ENCODE data around the gene LYPD8.
"Not testable (repeated sequence)": the region's sequence is repeated elsewhere in the genome, so short reads cannot be mapped to it uniquely, and the experiment has no call there.

The LYPD8 gene

GRCh38 chr1:248789337-248789736 lies 33.8 kb upstream of the LYPD8 start:
- not testable (repeated sequence) for H3K9ac ChIP-seq (ENCODE audit: low read depth, low read length); H3K27ac ChIP-seq (ENCODE audit: low read depth, low read length); H3K4me1 ChIP-seq (ENCODE audit: control insufficient read depth, insufficient read depth, low read length); H3K4me3 ChIP-seq (ENCODE audit: low read depth, low read length); H3K36me3 ChIP-seq (ENCODE audit: control insufficient read depth, insufficient read depth, low read length); H3K27me3 ChIP-seq (ENCODE audit: control insufficient read depth, insufficient read depth, low read length)
- peaks cover 86% of the 10 kb centered on the region for H3K9me3 ChIP-seq (ENCODE audit: control insufficient read depth, insufficient read depth, low read length)

GRCh38 chr1:248788327-248788726 lies 32.8 kb upstream of the LYPD8 start:
- Histone ChIP-seq H3K4me1 (ENCODE audit: control insufficient read depth, insufficient read depth, low read length) (no peaks in the 10 kb centered on the region), H3K27ac (ENCODE audit: low read depth, low read length) (no peak overlapping the region), H3K27me3 (ENCODE audit: control insufficient read depth, insufficient read depth, low read length) (no peaks in the 10 kb centered on the region)

GRCh38 chr1:248787430-248787829 lies 31.9 kb upstream of the LYPD8 start:
- Histone ChIP-seq H3K27me3 (ENCODE audit: control insufficient read depth, insufficient read depth, low read length) (no peaks in the 10 kb centered on the region), H3K27ac (ENCODE audit: low read depth, low read length) (no peak overlapping the region), H3K4me1 (ENCODE audit: control insufficient read depth, insufficient read depth, low read length) (no peaks in the 10 kb centered on the region), H3K4me3 (ENCODE audit: low read depth, low read length) (no peak overlapping the region), H3K9ac (ENCODE audit: low read depth, low read length) (no peak overlapping the region), H3K36me3 (ENCODE audit: control insufficient read depth, insufficient read depth, low read length) (no peaks in the 10 kb centered on the region), H3K9me3 (ENCODE audit: control insufficient read depth, insufficient read depth, low read length) (peaks cover 86% of the 10 kb centered on the region)

More at GRCh38 chr1:248788327-248788726, 32.8 kb upstream of the LYPD8 start:
- no peak overlapping the region for H3K9ac ChIP-seq (ENCODE audit: low read depth, low read length)
- no peaks in the 10 kb centered on the region for H3K36me3 ChIP-seq (ENCODE audit: control insufficient read depth, insufficient read depth, low read length)
- H3K9me3 ChIP-seq (ENCODE audit: control insufficient read depth, insufficient read depth, low read length): peaks cover 86% of the 10 kb centered on the region
- H3K4me3 ChIP-seq (ENCODE audit: low read depth, low read length): no peak overlapping the region

- H3K27me3 ChIP-seq (ENCODE audit: control insufficient read depth, insufficient read depth, low read length): no peaks in the 10 kb centered on the region
- H3K4me1 ChIP-seq (ENCODE audit: control insufficient read depth, insufficient read depth, low read length): no peaks in the 10 kb centered on the region
- H3K9ac ChIP-seq (ENCODE audit: low read depth, low read length): no peak overlapping the region
- H3K4me3 ChIP-seq (ENCODE audit: low read depth, low read length): no peak overlapping the region
- H3K27ac ChIP-seq (ENCODE audit: low read depth, low read length): no peak overlapping the region
- peaks cover 88% of the 10 kb centered on the region for H3K9me3 ChIP-seq (ENCODE audit: control insufficient read depth, insufficient read depth, low read length)
- H3K36me3 ChIP-seq (ENCODE audit: control insufficient read depth, insufficient read depth, low read length): no peaks in the 10 kb centered on the region
Measured at GRCh38 chr1:248786156-248786555, 30.6 kb upstream of the LYPD8 start.

GRCh38 chr1:248783367-248783766 lies 27.8 kb upstream of the LYPD8 start:
- Histone ChIP-seq H3K4me3 (ENCODE audit: low read depth, low read length) (no peak overlapping the region), H3K9me3 (ENCODE audit: control insufficient read depth, insufficient read depth, low read length) (peaks cover 95% of the 10 kb centered on the region), H3K27me3 (ENCODE audit: control insufficient read depth, insufficient read depth, low read length) (no peaks in the 10 kb centered on the region), H3K9ac (ENCODE audit: low read depth, low read length) (no peak overlapping the region), H3K4me1 (ENCODE audit: control insufficient read depth, insufficient read depth, low read length) (no peaks in the 10 kb centered on the region), H3K27ac (ENCODE audit: low read depth, low read length) (no peak overlapping the region), H3K36me3 (ENCODE audit: control insufficient read depth, insufficient read depth, low read length) (no peaks in the 10 kb centered on the region)

GRCh38 chr1:248782416-248783141 lies 27.0 kb upstream of the LYPD8 start:
- Histone ChIP-seq H3K27ac (ENCODE audit: low read depth, low read length) (no peak overlapping the region), H3K4me1 (ENCODE audit: control insufficient read depth, insufficient read depth, low read length) (no peaks in the 10 kb centered on the region), H3K9ac (ENCODE audit: low read depth, low read length) (no peak overlapping the region), H3K4me3 (ENCODE audit: low read depth, low read length) (no peak overlapping the region), H3K9me3 (ENCODE audit: control insufficient read depth, insufficient read depth, low read length) (peaks cover 95% of the 10 kb centered on the region), H3K27me3 (ENCODE audit: control insufficient read depth, insufficient read depth, low read length) (no peaks in the 10 kb centered on the region), H3K36me3 (ENCODE audit: control insufficient read depth, insufficient read depth, low read length) (no peaks in the 10 kb centered on the region)

GRCh38 chr1:248779350-248779749 lies 23.8 kb upstream of the LYPD8 start:
- H3K36me3 ChIP-seq (ENCODE audit: control insufficient read depth, insufficient read depth, low read length): no peaks in the 10 kb centered on the region
- H3K9me3 ChIP-seq (ENCODE audit: control insufficient read depth, insufficient read depth, low read length): peaks cover 95% of the 10 kb centered on the region
- H3K27me3 ChIP-seq (ENCODE audit: control insufficient read depth, insufficient read depth, low read length): no peaks in the 10 kb centered on the region
- no peak overlapping the region for H3K9ac ChIP-seq (ENCODE audit: low read depth, low read length)
- H3K4me3 ChIP-seq (ENCODE audit: low read depth, low read length): no peak overlapping the region
- H3K27ac ChIP-seq (ENCODE audit: low read depth, low read length): no peak overlapping the region
- H3K4me1 ChIP-seq (ENCODE audit: control insufficient read depth, insufficient read depth, low read length): no peaks in the 10 kb centered on the region

- no peak overlapping the region for H3K4me3 ChIP-seq (ENCODE audit: low read depth, low read length)
- no peaks in the 10 kb centered on the region for H3K27me3 ChIP-seq (ENCODE audit: control insufficient read depth, insufficient read depth, low read length)
- H3K9ac ChIP-seq (ENCODE audit: low read depth, low read length): no peak overlapping the region
- no peaks in the 10 kb centered on the region for H3K36me3 ChIP-seq (ENCODE audit: control insufficient read depth, insufficient read depth, low read length)
- no peaks in the 10 kb centered on the region for H3K4me1 ChIP-seq (ENCODE audit: control insufficient read depth, insufficient read depth, low read length)
- H3K9me3 ChIP-seq (ENCODE audit: control insufficient read depth, insufficient read depth, low read length): peaks cover 94% of the 10 kb centered on the region
- no peak overlapping the region for H3K27ac ChIP-seq (ENCODE audit: low read depth, low read length)
Measured at GRCh38 chr1:248778906-248779305, 23.3 kb upstream of the LYPD8 start.

- Histone ChIP-seq H3K27ac (ENCODE audit: low read depth, low read length) (no peak overlapping the region), H3K4me3 (ENCODE audit: low read depth, low read length) (no peak overlapping the region), H3K9ac (ENCODE audit: low read depth, low read length) (no peak overlapping the region), H3K4me1 (ENCODE audit: control insufficient read depth, insufficient read depth, low read length) (no peaks in the 10 kb centered on the region), H3K9me3 (ENCODE audit: control insufficient read depth, insufficient read depth, low read length) (peaks cover 92% of the 10 kb centered on the region), H3K27me3 (ENCODE audit: control insufficient read depth, insufficient read depth, low read length) (no peaks in the 10 kb centered on the region), H3K36me3 (ENCODE audit: control insufficient read depth, insufficient read depth, low read length) (no peaks in the 10 kb centered on the region)
Measured at GRCh38 chr1:248776991-248777390, 21.4 kb upstream of the LYPD8 start.

- H3K4me1 ChIP-seq (ENCODE audit: control insufficient read depth, insufficient read depth, low read length): no peaks in the 10 kb centered on the region
- no peak overlapping the region for H3K9ac ChIP-seq (ENCODE audit: low read depth, low read length)
- H3K4me3 ChIP-seq (ENCODE audit: low read depth, low read length): no peak overlapping the region
- no peaks in the 10 kb centered on the region for H3K27me3 ChIP-seq (ENCODE audit: control insufficient read depth, insufficient read depth, low read length)
- no peaks in the 10 kb centered on the region for H3K36me3 ChIP-seq (ENCODE audit: control insufficient read depth, insufficient read depth, low read length)
- H3K27ac ChIP-seq (ENCODE audit: low read depth, low read length): no peak overlapping the region
- peaks cover 83% of the 10 kb centered on the region for H3K9me3 ChIP-seq (ENCODE audit: control insufficient read depth, insufficient read depth, low read length)
Measured at GRCh38 chr1:248775441-248775840, 19.9 kb upstream of the LYPD8 start.

GRCh38 chr1:248759644-248760043 lies 4.1 kb upstream of the LYPD8 start:
- Histone ChIP-seq H3K36me3 (ENCODE audit: control insufficient read depth, insufficient read depth, low read length) (no peaks in the 10 kb centered on the region), H3K4me3 (ENCODE audit: low read depth, low read length) (no peak overlapping the region), H3K9me3 (ENCODE audit: control insufficient read depth, insufficient read depth, low read length) (peaks cover 62% of the 10 kb centered on the region), H3K27me3 (ENCODE audit: control insufficient read depth, insufficient read depth, low read length) (no peaks in the 10 kb centered on the region), H3K4me1 (ENCODE audit: control insufficient read depth, insufficient read depth, low read length) (no peaks in the 10 kb centered on the region), H3K27ac (ENCODE audit: low read depth, low read length) (no peak overlapping the region), H3K9ac (ENCODE audit: low read depth, low read length) (no peak overlapping the region)

Measured in HUES48 (cell line).